Common myeloid progenitor, CD34-positive (primary cell): ENCODE results near the gene VAPA.
A peak's percentile ranks its signal among the peaks of the same experiment; 100 is the strongest.

ENCODE experiments used
- CTCF ChIA-PET: fragments of 350-600 bp; sonication (Branson Sonifier 250); formaldehyde crosslinking; loops from one replicate; lab custom pipeline; 2021; ENCODE audit warnings: antibody characterized with exemption; lab: Charles Lee
- POLR2A ChIA-PET: fragments of 350-600 bp; sonication (Branson Sonifier 250); formaldehyde crosslinking; loops from one replicate; lab custom pipeline; 2021; ENCODE audit warnings: antibody characterized with exemption; lab: Charles Lee
- DNase-seq, 3 donors: peaks; one replicate each; pipeline versions ENCODE4 v3.0.0 to v3.0.0-alpha.2; 2013
- H3K27ac ChIP-seq, 2 experiments: 1 replicate in 1 of 2; 2 replicates in 1 of 2; pipeline ENCODE4 v1.7.0; 2013; ENCODE audit warnings: inconsistent platforms in 2 of 2, low read length in 2 of 2, mild to moderate bottlenecking in 2 of 2, low read depth in 1 of 2, moderate library complexity in 1 of 2; ENCODE audit not compliant: severe bottlenecking in 2 of 2, insufficient read depth in 1 of 2, poor library complexity in 1 of 2
- H3K27me3 ChIP-seq, 5 experiments: replicated peaks in 2 of 5; 1 replicate in 3 of 5; 2 replicates in 2 of 5; pipeline versions ENCODE4 v1.6.1 to v1.7.0; 2013; ENCODE audit warnings: low read length in 4 of 5, mild to moderate bottlenecking in 2 of 5, moderate library complexity in 2 of 5, inconsistent platforms in 1 of 5; ENCODE audit not compliant: insufficient read depth in 5 of 5, control insufficient read depth in 4 of 5
- H3K36me3 ChIP-seq, 4 experiments: 1 replicate in 2 of 4; 2 replicates in 2 of 4; pipeline versions ENCODE4 v1.6.1 to v1.7.0; 2013; ENCODE audit warnings: low read length in 3 of 4, control low read depth in 1 of 4, mild to moderate bottlenecking in 1 of 4; ENCODE audit not compliant: control insufficient read depth in 4 of 4, insufficient read depth in 4 of 4
- H3K4me1 ChIP-seq, 4 experiments: 1 replicate in 3 of 4; 2 replicates in 1 of 4; pipeline versions ENCODE4 v1.6.1 to v1.7.1; 2013; ENCODE audit warnings: low read length in 3 of 4, mild to moderate bottlenecking in 3 of 4, control low read depth in 1 of 4, inconsistent platforms in 1 of 4, moderate library complexity in 1 of 4; ENCODE audit not compliant: control insufficient read depth in 4 of 4, insufficient read depth in 4 of 4; ENCODE audit errors: control extremely low read depth in 1 of 4
- H3K4me3 ChIP-seq, 7 experiments: 1 replicate in 4 of 7; 2 replicates in 3 of 7; pipeline versions ENCODE4 v1.5.1 to v1.7.0; 2013; ENCODE audit warnings: mild to moderate bottlenecking in 7 of 7, low read length in 6 of 7, moderate library complexity in 6 of 7, inconsistent platforms in 2 of 7, low read depth in 2 of 7, control low read depth in 1 of 7; ENCODE audit not compliant: insufficient read depth in 4 of 7, control insufficient read depth in 1 of 7; ENCODE audit errors: extremely low read depth in 1 of 7
- H3K9me3 ChIP-seq, 5 experiments: 1 replicate in 4 of 5; 2 replicates in 1 of 5; pipeline versions ENCODE4 v1.6.1 to v1.7.1; 2013; ENCODE audit warnings: low read length in 4 of 5, mild to moderate bottlenecking in 2 of 5, inconsistent platforms in 1 of 5, low read depth in 1 of 5, moderate library complexity in 1 of 5; ENCODE audit not compliant: control insufficient read depth in 4 of 5, insufficient read depth in 2 of 5; ENCODE audit errors: control extremely low read depth in 1 of 5
- WGBS: methylation state at CpG from one replicate; pipeline ENCODE4 v1.1.5; 2013; ENCODE audit not compliant: insufficient coverage; 5-methylcytosine and 5-hydroxymethylcytosine counted together

The VAPA gene

GRCh38 chr18:9925795-9926194 lies 12.0 kb downstream of the VAPA start:
- no peak for DNase-seq
- Histone ChIP-seq H3K4me3 (no peak overlapping the region), H3K27ac (peak overlapping the region in 1 of 2 experiments; percentile 18), H3K36me3 (peaks cover 0 to 6% (median 2%) of the 10 kb centered on the region in 4 experiments), H3K27me3 (no peaks in the 10 kb centered on the region), H3K9me3 (no peaks in the 10 kb centered on the region), H3K4me1 (peaks cover 7 to 46% (median 24%) of the 10 kb centered on the region in 4 experiments)
- POLR2A ChIA-PET = no interaction called here
- WGBS = 77% methylated on average over 2 of the region's 4 CpGs
- CTCF ChIA-PET = interaction anchor here (0.8 to 1.7 kb wide), 3 partner anchors 11 to 25 kb away, joined by 4 to 6 read pairs (median 5); no protein-coding TSS in a partner anchor

- Histone ChIP-seq H3K9me3 (no peaks in the 10 kb centered on the region), H3K4me1 (peaks cover 3 to 43% (median 22%) of the 10 kb centered on the region in 4 experiments), H3K27ac (peak overlapping the region in 1 of 2 experiments; percentile 18), H3K27me3 (no peaks in the 10 kb centered on the region), H3K4me3 (no peak overlapping the region), H3K36me3 (peaks cover 0 to 6% (median 2%) of the 10 kb centered on the region in 4 experiments)
- ChIA-PET CTCF (interaction anchor here (0.8 to 1.7 kb wide), 4 partner anchors 10 to 25 kb away, joined by 4 to 6 read pairs (median 4); no protein-coding TSS in a partner anchor), POLR2A (no interaction called here)
- WGBS = 100% methylated on average over 2 of the region's 2 CpGs
- DNase-seq = no peak
Observed at GRCh38 chr18:9926223-9926894, 12.5 kb downstream of the VAPA start.

- no peak for DNase-seq
- CTCF ChIA-PET = interaction anchor here (1.4 to 1.7 kb wide), 4 partner anchors 9 to 24 kb away, joined by 3 to 6 read pairs (median 4); no protein-coding TSS in a partner anchor
Observed at GRCh38 chr18:9926977-9927376, 13.2 kb downstream of the VAPA start.

GRCh38 chr18:9927392-9928063 lies 13.7 kb downstream of the VAPA start:
- Histone ChIP-seq H3K36me3 (peaks cover 0 to 8% (median 5%) of the 10 kb centered on the region in 4 experiments), H3K4me3 (no peak overlapping the region), H3K27ac (peak overlapping the region in 1 of 2 experiments; percentile 37), H3K27me3 (no peaks in the 10 kb centered on the region), H3K4me1 (peaks cover 3 to 36% (median 20%) of the 10 kb centered on the region in 4 experiments), H3K9me3 (no peaks in the 10 kb centered on the region)
- no CpG with 5 or more reads among the region's 2 CpGs for WGBS
- DNase-seq = no peak
- ChIA-PET CTCF (interaction anchor here (1.0 to 1.7 kb wide), 5 partner anchors 9 to 166 kb away, joined by 3 to 6 read pairs (median 4); no protein-coding TSS in a partner anchor), POLR2A (interaction anchor here (0.6 kb wide), 1 partner anchor 76 kb away, joined by 3 read pairs; no protein-coding TSS in a partner anchor)

More at GRCh38 chr18:9926977-9927376, 13.2 kb downstream of the VAPA start:
- Histone ChIP-seq H3K36me3 (peaks cover 0 to 6% (median 2%) of the 10 kb centered on the region in 4 experiments), H3K4me1 (peaks cover 3 to 40% (median 22%) of the 10 kb centered on the region in 4 experiments), H3K27ac (no peak overlapping the region), H3K27me3 (no peaks in the 10 kb centered on the region), H3K9me3 (no peaks in the 10 kb centered on the region), H3K4me3 (no peak overlapping the region)
- no CpG with 5 or more reads among the region's 1 CpG for WGBS
- POLR2A ChIA-PET = no interaction called here

GRCh38 chr18:9928646-9929259 lies 14.9 kb downstream of the VAPA start:
- Histone ChIP-seq H3K9me3 (no peaks in the 10 kb centered on the region), H3K27me3 (no peaks in the 10 kb centered on the region), H3K36me3 (peaks cover 0 to 16% (median 12%) of the 10 kb centered on the region in 4 experiments), H3K4me1 (peaks cover 3 to 34% (median 13%) of the 10 kb centered on the region in 4 experiments), H3K4me3 (no peak overlapping the region), H3K27ac (no peak overlapping the region)
- WGBS = 81% methylated on average over 4 of the region's 5 CpGs
- ChIA-PET POLR2A (interaction anchor here (1.2 kb wide), 1 partner anchor 13 kb away, joined by 3 read pairs; no protein-coding TSS in a partner anchor), CTCF (interaction anchor here (1.0 to 1.5 kb wide), 4 partner anchors 10 to 167 kb away, joined by 3 to 5 read pairs (median 3); no protein-coding TSS in a partner anchor)
- no peak for DNase-seq

GRCh38 chr18:9930299-9930884 lies 16.6 kb downstream of the VAPA start:
- POLR2A ChIA-PET = interaction anchor here (0.6 kb wide), 1 partner anchor 595 kb away, joined by 3 read pairs; no protein-coding TSS in a partner anchor
- 100% methylated on average over 2 of the region's 3 CpGs for WGBS
- H3K4me1 ChIP-seq = peaks cover 3 to 32% (median 12%) of the 10 kb centered on the region in 4 experiments
- DNase-seq = no peak
- CTCF ChIA-PET = no interaction called here
- no peak overlapping the region for H3K27ac ChIP-seq
- H3K4me3 ChIP-seq = no peak overlapping the region
- H3K9me3 ChIP-seq = no peaks in the 10 kb centered on the region
- H3K36me3 ChIP-seq = peaks cover 0 to 21% (median 16%) of the 10 kb centered on the region in 4 experiments
- no peaks in the 10 kb centered on the region for H3K27me3 ChIP-seq
